ENCODE results near the gene KCTD16.

KCTD16 gene

DNA sequence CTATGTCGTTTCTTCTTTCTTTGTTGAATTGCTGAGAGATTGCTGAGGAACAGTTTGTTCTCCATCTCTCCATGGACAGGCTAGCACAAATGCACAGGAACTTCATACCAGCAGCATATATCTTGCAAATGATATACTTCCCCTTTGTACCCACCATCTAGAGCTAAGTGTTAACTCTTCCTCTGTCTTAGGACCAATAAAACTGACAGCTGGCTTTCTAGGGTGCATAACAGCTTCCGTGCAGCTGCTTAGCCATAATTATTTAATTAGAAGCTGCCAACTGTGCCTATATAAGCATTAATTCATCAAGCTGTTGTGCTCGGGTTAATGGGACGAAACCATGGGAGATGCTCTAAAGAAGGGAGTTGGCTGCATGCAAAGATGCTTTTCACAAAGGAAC is 38.7 kb downstream of the KCTD16 start:
- no peak overlapping the region for H3K4me3 ChIP-seq (replicated peaks in 1 of 2; ENCODE audit: low read depth in 2 of 2, low read length in 2 of 2)
- DNase-seq (ENCODE audit: low read depth in 2 of 2) = no peak
- TF ChIP-seq, protein P1, sequence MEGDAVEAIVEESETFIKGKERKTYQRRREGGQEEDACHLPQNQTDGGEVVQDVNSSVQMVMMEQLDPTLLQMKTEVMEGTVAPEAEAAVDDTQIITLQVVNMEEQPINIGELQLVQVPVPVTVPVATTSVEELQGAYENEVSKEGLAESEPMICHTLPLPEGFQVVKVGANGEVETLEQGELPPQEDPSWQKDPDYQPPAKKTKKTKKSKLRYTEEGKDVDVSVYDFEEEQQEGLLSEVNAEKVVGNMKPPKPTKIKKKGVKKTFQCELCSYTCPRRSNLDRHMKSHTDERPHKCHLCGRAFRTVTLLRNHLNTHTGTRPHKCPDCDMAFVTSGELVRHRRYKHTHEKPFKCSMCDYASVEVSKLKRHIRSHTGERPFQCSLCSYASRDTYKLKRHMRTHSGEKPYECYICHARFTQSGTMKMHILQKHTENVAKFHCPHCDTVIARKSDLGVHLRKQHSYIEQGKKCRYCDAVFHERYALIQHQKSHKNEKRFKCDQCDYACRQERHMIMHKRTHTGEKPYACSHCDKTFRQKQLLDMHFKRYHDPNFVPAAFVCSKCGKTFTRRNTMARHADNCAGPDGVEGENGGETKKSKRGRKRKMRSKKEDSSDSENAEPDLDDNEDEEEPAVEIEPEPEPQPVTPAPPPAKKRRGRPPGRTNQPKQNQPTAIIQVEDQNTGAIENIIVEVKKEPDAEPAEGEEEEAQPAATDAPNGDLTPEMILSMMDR (IDR thresholded peaks at IDR 0.05; ENCODE audit: low read depth, low read length) = no peak

DNA sequence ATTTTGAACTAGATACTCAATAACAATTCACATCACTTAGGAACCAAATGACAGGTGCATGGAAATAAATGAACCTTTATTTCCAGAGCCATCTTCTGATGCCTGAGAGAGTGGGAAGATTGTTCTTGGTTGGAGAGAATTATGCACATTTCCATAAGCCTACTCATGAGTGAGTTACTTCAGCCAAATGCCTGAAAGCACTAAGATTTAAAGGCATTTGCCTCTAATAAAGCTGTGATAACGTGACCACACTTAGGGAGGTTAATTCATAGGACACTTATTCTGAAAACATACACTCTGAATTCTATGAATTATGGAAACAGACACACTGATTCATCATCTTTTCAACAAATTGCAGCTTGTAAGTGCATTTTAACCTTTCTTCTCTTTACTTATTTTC is 40.0 kb downstream of the KCTD16 start:
- no peak overlapping the region for H3K4me3 ChIP-seq (replicated peaks in 1 of 2; ENCODE audit: low read depth in 2 of 2, low read length in 2 of 2)
- TF ChIP-seq, protein P1 (IDR thresholded peaks at IDR 0.05; ENCODE audit: low read depth, low read length) = no peak
- no peak for DNase-seq (ENCODE audit: low read depth in 2 of 2)

DNA sequence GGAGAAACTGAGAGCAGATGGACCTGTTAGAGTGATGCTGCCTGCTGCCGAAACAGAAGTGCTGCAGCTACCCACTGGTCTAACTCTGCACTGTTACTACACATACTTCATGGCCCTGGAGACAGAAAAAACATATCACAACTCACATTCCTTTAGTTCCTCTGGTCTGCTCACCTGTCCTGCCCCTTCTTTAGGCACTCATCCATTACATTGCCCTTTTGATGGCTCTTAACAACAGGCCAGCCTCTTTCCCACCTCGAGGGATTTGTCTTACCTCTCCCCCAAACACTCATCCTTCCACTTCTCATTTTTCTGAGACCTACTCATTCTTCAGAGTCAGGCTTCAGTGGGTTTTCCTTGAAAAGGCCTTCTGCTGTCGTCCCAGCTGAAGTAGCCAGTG is 49.2 kb downstream of the KCTD16 start:
- no peak for DNase-seq (ENCODE audit: low read depth in 2 of 2)
- TF ChIP-seq, protein P1 (IDR thresholded peaks at IDR 0.05; ENCODE audit: low read depth, low read length) = no peak

DNA sequence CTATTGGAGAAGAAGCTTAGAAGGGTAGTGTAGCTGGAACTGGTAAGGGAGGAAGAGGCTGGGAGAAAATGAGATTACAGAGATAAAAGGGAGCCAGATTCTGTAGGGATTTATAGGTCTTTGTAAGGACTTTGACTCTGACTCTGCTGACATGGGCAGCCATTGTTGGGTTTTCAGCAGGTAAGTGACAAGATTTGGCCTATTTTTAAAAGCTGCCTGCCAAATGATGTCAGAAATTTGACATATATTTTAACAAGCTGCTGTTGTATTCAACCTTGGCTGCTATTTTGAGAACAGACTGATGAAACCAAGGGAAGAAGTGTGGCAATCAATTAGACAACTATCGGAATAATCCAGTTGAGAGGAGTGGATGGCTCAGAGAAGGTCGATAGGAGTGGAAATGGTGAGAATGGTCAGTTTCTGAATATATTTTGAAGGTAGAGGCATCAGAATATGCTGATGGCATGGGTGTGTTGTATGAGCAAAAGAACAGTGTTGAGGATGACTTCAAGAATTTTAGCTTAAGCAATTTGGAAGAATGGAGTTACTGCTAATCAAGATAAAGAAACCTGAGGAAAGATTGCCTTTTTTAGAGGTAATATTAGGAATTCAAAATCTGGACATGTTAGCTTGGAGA is 56.8 kb downstream of the KCTD16 start:
- TF ChIP-seq, protein P1 (IDR thresholded peaks at IDR 0.05; ENCODE audit: low read depth, low read length) = no peak
- no peak for DNase-seq (ENCODE audit: low read depth in 2 of 2)
- no peak overlapping the region for H3K4me3 ChIP-seq (replicated peaks in 1 of 2; ENCODE audit: low read depth in 2 of 2, low read length in 2 of 2)

More for the DNA sequence above, 49.2 kb downstream of the KCTD16 start:
- H3K4me3 ChIP-seq (replicated peaks in 1 of 2; ENCODE audit: low read depth in 2 of 2, low read length in 2 of 2) = no peak overlapping the region

DNA sequence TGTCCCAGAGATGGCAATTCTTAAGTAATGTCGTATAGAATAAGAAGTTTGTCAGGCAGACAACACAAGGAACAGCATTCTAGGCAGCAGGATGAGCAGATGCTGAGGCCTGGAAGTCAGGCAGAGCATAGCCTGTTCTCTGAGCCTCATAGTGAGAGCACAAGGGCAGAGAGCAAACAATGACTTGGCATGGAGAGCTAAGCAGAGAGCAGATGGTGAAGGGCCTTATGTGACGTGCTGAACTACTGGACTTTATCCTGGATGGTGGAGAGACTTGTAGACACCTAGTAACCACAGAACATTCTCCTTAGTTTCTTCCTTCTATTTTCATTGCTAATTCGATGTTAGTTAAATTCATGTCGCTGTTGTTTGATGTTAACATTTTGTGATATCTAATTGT is 60.1 kb downstream of the KCTD16 start:
- no peak overlapping the region for H3K4me3 ChIP-seq (replicated peaks in 1 of 2; ENCODE audit: low read depth in 2 of 2, low read length in 2 of 2)
- no peak for DNase-seq (ENCODE audit: low read depth in 2 of 2)
- TF ChIP-seq, protein P1 (IDR thresholded peaks at IDR 0.05; ENCODE audit: low read depth, low read length) = no peak

DNA sequence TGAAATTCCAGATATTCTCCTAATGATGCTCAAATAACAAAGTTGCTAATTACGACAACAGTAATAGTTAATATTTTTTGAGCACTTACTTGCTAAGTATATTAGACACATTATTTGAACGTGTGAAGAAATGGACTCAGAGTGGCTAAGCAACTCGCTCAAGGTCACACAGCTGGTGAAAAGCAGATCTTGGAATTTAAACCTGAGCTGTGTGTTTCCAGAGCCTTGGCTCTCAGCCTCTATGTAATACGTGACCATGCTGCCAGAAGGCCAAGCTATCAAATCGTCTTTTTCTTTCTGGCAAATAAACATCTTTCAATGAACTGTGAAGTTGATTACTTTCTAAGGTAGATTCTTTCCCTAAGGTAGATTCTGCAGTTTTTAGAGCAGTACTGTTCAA is 61.6 kb downstream of the KCTD16 start:
- DNase-seq (ENCODE audit: low read depth in 2 of 2) = no peak
- TF ChIP-seq, protein P1 (IDR thresholded peaks at IDR 0.05; ENCODE audit: low read depth, low read length) = no peak
- no peak overlapping the region for H3K4me3 ChIP-seq (replicated peaks in 1 of 2; ENCODE audit: low read depth in 2 of 2, low read length in 2 of 2)

DNA sequence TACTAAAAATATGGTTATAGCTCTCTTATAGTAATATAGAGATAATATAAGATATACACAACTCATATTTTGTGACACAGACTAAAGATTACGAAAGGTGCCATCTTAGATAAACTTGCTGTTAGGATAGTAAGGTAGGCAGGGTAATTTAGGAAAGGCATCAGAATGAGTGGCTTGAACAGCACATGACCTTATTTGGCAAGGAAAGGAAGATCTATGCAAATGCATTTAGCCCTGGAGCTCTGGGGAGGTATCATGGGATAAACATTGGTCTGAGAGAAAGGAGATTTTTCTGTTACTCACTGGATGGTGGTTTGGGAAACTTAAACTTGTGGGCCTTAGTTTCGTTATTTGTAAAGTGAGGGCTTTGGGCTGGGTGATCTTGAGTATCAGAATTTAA is 65.8 kb downstream of the KCTD16 start:
- TF ChIP-seq, protein P1 (IDR thresholded peaks at IDR 0.05; ENCODE audit: low read depth, low read length) = no peak
- H3K4me3 ChIP-seq (replicated peaks in 1 of 2; ENCODE audit: low read depth in 2 of 2, low read length in 2 of 2) = no peak overlapping the region
- no peak for DNase-seq (ENCODE audit: low read depth in 2 of 2)
